GM21529 (cell line): ENCODE results near the gene CFAP77.

Experiments
- ATAC-seq: cut with Tn5 transposase; IDR thresholded peaks from one replicate; pipeline ENCODE4 v1.9.1; 2021; ENCODE audit not compliant: unreplicated experiment

CFAP77 gene

DNA sequence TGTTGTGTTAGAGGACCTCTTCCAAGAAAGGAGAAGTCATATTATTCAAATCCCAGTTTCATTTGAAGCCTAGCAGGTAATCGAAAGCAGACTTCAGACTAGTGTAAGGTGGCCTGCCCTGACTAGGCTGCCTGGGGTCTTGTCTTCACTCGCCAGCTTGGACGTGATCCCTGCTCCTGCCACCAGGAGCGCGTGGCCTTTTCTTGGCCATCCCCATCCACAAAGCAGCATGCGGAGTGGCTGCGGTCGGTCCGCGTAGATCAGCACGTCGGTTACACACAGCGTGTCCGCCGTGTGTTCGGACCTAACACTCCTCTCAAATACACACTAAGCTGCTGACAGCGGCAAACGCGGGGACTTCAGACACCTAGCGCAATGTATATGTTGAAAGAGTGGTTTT, 37.3 kb downstream of the CFAP77 start:
- ATAC-seq: no peak

DNA sequence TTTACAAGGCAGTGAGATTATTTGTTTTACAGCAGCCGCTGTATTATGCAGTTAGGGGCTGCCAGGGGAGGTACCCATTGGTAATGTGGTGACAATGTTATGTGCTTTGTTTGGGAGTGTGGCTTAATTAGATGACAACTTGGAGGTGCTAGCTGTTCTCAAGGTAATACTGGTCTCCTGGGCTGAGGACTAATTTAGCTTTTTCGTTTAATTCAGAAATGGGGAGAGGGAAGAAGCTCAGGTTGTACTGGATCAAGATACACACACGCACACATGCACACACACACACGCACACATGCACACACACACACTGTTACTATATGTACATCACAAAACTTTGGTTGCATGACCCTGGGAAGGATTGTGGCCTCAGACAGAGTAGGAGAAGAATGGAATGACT, 37.9 kb downstream of the CFAP77 start:
- ATAC-seq: no peak

DNA sequence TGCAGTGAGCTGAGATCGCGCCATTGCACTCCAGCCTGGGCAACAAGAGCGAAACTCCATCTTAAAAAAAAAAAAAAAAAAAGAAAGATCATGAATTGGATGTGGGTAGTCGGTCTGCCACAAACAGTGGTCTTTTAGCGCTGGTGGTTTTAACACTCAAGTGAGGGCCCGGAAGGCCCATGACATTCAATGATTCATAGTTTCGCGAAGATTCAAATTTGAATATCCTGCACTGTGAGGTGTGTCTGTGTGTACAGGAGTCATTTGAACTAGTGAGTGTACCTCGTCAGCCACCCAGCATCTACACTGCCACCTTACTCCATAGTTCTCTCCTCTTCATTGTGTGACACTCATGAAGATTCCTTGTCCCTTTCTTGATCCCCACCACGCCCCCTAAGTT, 41.3 kb downstream of the CFAP77 start:
- no peak for ATAC-seq

DNA sequence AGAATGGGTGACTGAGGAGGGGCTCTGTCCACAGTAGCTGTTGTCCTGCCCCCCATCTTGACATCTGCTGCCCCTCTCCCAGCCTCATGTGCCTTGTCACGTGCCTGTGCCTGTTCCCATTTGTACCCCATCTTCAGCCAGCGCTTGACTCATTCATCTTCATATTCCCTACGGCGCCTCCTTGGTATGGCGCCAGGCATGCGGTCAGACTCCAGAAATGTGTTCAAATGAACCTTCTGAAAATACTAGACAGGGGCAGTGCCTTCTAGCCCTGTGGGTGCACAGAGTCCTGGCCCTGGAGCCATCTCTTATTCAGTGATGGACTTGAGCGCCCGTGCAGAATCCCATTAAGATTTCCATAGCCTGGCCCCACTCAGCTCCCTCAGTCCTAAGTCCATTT, 46.2 kb downstream of the CFAP77 start:
- no peak for ATAC-seq

DNA sequence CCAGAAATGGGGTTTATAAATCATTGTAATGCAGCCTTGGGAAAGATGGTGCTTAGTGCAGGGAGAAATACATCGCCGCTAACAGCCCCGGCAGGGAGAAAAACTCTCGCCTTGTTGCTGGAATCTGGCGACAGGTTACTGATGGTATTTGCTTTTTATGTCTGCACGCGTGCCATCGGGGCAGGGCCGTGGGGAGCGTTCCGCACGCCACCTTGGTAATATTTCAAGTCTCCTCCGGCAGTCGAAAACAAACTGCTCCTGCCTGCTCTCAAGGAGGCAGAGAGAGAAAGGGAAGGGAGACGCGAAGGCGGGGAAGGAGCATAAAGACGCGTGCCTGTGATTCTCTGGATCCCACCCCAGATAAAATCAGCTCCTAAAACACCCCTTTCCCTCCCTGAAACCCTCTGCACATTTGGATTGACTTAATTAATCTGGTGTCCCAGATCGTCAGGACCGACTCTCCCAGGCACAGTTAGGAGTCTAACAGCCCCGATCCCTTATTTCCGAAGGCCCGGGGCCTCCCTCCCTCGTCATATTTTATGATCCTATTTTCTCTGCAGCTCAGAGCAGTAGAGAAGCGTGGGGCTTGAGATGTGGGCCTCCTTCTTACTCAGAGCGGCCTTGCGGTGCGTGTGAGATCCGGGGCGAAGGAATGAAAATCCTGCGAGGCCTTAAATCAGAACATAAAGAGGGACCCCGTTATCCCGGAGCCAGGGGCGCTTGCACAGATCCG, 47.7 kb downstream of the CFAP77 start:
- no peak for ATAC-seq

DNA sequence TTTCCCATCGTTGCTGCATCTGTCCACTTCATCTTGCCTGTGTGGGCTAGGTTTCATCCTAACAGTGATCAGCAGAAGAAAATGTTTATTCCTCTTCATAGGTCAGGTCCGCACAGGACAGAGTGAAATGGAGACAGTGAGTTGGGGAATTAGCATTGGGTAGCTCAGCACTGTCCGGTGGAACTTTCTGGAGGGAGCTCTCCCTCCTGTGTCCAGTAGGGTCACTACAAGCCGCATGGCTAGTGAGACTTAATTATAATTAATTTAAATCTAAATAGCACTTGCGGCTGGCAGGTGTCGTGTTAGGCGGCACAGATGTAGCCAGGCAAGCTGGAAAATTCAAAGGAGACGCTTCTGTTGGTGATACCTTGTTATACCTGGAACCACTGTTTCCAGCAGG, 48.4 kb downstream of the CFAP77 start:
- ATAC-seq: no peak

DNA sequence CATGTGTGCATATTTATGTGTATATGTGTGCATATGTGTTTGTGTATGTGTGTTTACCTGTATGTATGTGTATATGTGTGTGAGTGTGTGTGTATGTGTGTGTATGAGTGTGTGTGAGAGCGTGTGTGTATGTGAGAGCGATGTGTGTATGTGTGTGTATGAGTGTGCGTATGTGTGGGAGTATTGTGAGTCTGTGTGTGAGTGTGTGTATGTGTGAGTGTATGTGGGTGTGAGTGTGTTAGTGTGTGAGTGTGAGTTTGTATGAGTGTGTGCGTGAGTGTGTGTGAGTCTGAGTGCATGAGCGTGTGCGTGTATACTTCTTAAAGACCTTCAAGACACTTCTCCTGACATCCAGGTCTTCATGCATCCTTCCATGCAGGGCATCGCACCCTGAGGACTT, 49.6 kb downstream of the CFAP77 start:
- ATAC-seq: no peak

DNA sequence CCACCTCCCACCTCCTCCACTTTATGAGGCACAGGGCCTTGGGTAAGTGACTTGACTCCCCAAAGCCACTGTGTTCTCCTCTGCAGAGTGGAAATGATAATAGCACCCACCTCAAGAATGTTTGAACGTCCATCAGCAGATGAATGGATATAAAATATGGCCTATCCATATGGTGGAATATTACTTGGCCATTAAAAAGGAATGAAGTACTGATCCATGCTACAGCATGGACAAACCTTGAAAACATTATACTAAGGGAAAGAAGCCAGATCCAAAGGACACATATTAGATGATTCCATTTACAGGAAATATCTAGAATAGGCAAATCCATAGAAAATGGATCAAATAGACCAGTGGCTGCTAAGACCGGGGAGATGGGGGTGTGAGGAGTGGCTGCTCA, 50.2 kb downstream of the CFAP77 start:
- no peak for ATAC-seq

DNA sequence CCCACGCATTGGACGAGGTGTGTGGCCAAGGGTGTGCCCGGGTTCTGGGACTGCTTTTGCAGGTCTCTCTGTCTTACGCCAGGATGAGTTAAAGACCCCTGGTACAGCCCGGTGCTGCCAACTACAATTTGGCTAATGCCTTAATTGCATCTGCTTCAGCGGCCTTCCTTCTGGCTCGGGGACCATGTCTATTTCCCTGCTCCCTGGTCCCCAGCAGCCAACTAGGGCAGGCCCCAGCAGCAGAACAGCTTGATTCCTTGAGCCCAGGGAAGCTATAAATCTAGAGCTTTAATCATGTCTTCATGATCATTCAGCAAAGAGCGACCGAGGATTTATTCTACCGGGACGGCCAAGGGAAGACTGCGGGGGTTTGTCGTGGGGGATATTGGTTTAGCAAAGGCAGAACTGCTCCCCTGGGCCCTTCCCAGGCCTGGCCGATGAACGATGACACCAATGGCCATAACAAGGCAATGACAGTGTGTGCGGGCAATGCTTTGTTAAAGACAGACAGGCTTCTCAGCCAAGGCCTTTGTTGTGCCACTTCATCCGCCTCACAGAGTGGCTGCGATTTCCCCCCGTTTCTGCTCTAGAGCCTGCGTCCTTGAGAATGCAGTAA, 51.4 kb downstream of the CFAP77 start:
- ATAC-seq: no peak

DNA sequence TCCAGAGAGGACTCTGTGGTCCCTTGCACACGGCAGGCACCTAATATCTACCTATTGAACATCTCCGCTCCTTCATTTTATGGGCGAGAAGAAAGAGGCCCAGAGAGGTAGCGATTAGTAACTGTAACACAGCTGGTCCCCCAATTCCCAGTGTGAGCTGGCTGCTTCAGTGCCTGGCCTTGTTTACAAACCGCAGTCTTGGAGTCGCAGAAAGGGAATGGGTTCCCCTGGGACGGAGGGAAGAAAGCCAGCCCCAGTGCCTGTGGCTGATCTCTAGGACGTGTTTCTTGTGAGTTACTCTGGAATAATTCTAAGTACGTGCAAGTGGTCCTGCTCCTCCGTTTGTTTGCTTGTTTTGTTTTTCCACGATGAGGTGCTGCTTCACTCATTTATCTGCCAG, 52.0 kb downstream of the CFAP77 start:
- no peak for ATAC-seq

DNA sequence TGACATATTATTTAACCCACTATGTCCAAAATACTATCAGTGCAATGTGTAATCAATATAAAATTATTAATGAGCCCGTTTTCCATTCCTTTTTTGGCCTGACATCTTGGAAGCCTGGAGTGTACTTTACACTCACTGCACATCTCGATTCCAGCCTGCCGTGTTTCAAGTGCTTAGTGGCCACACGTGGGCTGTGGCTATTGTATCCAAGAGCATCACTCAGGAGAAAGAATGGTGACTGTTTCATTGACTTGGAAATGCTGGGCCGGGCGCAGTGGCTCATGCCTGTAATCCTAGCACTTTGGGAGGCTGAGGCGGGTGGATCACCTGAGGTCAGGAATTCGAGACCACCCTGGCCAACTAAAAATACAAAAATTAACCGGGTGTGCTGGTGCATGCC, 54.5 kb downstream of the CFAP77 start:
- ATAC-seq: no peak

DNA sequence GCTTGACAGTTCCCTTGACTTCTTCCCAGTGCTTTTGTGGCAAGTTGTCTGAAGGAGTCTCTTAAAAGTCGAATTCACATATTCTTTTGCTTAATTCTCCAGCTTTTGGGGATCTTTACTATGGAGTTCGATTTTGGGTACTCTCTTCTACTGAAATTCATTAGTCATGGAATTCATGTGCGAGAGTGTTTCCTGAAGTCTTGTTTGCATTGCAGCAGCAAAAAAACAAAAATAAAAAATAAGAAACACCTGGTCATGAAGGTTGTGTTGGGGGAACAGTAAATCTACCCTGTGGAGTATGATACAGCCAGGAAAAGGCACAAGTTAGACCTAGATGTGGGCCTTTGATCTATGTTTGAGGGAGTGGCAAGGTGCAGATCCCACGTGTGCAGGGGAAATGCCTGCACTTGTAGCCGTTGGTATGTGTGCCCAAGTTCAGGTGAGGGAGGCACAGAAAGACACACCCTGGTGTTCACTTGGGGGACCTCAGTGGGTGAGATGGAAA, 55.2 kb downstream of the CFAP77 start:
- no peak for ATAC-seq

DNA sequence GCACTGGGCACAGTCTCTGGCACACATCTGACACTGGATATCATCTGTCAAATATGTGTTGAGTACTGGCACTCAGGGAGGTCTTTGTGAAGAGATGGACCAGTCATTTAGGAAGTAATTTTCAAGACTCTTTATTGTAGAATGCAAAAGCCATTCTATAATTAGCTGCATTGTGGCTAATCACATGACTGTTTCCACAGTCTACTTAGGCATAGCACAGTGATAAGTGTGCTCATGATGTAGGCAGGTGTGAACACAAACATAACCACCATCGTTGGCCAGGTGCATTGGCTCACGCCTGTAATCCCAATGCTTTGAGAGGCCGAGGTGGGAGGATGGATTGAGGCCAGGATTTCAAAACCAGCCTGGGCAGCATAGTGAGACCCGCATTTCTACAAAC, 62.2 kb downstream of the CFAP77 start:
- ATAC-seq: no peak

DNA sequence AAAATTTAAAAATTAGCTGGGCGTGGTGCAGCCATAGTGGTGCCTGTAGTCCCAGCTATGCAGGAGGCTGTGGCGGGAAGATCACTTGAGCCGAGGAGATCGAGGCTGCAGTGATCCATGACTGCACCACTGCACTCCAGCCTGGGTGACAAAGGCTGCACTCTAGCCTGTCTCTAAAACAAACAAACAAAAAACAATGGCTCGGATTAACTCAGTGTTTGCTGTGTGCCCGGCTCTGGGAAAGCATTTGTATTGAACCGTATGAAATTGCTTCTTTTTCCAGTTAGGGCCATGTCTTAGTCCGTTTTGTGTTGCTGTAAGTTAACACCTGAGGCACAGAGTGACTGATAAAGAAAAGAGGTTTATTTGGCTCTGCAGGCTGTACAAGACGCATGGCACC, 62.6 kb downstream of the CFAP77 start:
- ATAC-seq: no peak

DNA sequence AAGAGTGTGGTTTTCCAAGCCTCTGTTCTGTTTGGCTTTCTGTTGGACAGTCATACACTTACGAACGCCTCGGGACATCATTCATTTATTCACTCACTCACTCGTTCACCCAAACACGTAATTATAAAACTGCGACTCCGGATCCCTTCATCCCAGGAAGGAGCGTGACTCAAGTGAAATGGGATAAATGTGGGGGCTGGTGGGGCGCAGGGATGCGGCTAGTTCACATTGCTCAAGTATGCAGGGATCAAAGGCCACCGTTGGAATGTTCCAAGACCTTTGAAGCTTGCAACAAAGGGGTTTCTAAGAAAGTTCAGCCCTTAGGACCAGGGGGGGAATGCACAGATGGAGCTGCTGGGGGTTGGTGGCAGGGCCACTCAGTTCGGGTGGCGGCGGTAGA, 64.2 kb downstream of the CFAP77 start:
- no peak for ATAC-seq

DNA sequence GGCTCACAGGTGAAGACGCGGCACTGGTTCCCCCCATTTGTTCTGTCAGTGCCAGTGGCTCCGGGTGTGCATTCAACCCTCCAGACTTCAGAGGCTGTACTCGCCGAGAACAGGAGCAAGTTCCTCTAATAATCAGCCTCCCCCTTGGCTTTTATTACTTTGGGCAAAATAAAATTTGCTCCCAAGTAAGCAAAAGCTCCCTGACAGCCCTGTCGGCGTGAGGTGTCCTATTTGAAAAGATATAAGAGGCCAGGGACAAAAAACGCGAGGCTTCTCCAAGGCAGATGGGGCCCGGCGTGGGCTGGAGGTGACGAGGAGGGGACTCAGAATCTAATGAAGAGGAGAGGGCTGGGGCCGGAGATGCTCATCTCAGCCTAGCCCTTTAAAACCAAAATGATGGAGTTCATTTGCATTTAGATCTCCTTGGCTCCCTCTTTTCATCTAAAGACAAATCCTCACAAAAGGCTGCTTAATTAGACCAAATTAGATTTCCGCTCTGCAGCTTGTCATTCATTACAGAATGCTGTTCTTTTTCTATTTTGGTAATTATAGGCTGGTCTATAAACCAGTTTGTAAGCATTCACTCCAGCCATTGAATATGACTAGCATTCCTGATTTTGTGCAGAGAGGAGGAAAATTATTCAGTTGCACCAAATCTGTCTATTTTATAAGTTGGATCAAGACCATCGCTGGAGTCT, 68.5 kb downstream of the CFAP77 start:
- ATAC-seq: no peak

DNA sequence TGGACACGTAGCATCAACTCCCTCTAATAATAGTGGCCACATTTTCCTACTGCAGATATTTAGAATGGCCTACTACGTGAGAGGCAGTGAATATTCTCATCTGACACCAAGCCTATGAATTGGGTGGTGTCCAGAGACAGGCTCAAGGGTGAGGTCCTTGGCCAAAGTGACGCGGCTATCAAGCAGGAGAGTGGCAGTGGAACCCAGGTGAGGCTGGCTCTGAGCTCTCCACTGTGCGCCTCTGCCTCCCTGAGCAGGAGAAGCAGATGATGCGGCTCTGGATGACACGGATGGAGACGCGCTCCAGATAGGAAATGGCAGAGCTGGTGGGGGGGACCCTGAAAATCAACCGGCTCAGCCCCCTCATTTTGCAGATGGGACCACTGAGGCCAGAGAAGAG, 69.7 kb downstream of the CFAP77 start:
- no peak for ATAC-seq

DNA sequence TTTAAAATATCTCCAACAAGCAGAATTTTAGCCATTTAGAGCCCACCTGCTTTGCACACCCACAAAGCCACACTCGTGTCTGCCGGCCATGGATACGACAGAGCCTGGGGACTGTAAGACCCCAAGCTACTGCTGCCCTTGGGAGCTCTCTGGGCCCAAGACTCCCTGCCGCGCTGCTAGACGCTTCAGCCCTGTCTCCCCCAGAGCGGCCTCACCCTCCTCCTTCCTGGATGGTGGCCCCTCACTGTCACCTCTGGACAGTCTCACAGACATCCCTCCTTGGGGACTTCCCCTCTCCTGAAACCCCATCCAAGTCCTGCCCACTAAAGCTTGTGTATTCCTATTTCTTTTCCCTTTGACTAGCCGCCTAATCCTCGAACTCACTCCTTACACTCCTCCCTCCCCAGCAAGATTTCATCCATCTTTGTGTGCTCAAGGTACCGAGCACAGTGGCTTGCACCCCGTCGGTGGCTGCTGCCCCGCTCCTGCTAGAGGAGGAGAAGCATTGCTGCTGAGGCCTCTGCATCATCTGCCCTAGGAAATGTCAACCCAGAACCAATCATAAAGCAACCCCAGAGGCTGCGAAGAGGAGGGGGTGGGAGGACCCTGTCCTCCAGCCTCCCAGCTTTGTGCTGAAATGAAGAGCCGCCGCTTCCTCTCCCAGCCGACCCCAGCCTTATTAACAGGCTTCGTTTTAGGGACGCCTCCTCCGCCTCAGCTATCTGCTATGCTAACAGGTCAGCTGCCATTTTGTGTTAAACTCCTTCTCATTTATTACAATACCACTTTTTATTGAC, 71.2 kb downstream of the CFAP77 start:
- ATAC-seq: no peak

DNA sequence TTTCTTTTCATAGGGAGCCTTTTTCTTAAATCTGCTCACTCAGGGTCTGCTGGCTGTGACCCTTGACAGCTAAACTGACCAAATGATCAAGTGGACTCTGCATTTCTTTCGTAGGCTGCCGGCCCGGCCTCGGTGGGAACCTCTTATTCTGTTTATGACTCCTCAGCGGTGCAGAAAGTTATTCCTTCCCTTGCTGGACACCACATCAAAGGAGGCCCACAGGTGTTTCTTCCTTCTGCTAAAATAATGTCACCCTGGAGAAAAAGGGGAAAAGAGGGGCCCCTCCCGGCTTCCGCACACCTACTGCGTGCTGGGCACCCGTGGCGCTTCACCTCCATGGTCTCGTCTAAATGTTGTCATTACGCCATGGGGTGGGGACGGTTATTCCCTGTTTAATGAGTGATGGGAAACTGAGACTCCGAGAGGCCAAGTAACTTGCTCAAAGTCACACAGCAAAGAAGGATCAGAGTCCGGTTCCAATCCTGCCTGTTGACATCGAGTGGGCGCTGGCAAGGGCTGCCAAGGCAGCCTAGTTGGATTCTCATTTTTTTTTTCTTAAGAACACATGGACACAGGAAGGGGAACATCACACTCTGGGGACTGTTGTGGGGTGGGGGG, 72.3 kb downstream of the CFAP77 start:
- no peak for ATAC-seq

DNA sequence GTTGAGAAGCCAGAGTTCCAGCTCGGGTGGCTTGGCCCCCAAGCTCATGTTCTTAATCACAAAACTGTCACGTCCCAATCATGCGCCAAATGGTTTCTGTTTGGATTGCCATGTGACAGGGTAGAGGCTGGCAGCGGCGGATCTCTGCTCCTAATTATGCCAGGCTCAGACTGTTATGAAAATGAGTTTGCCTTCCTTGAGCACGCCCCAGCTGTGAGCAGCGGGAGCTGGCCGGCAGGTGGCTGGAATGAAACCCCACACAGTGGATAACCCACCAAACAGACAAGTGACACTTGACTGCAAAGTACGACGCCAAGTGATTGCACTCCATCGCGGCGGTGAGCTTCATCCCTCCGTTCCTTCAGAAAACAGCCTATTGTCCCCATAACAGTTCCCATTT, 75.4 kb downstream of the CFAP77 start:
- ATAC-seq: no peak
